Endothelial cell (in vitro differentiated cells): ENCODE measurements around the gene CDCP1. TPM values are rescaled to one million over a fixed set of nuclear protein-coding genes. Genes with fewer than 3 reads are reported as not detected.

Experiments used
- DNase-seq: peaks from one replicate; pipeline ENCODE4 v3.0.0; 2021; ENCODE audit warnings: low spot score
- H3K27ac Mint-ChIP-seq: one replicate; pipeline ENCODE4 v1.8.0; 2021; ENCODE audit warnings: mixed read lengths, inconsistent platforms; ENCODE audit not compliant: unreplicated experiment
- H3K27me3 Mint-ChIP-seq: one replicate; pipeline ENCODE4 v1.8.0; 2021; ENCODE audit warnings: mild to moderate bottlenecking, moderate library complexity, mixed read lengths, inconsistent platforms; ENCODE audit not compliant: unreplicated experiment
- H3K36me3 Mint-ChIP-seq: one replicate; pipeline ENCODE4 v1.8.0; 2021; ENCODE audit warnings: mild to moderate bottlenecking, low read depth, mixed read lengths, inconsistent platforms; ENCODE audit not compliant: unreplicated experiment
- H3K4me1 Mint-ChIP-seq: one replicate; pipeline ENCODE4 v1.8.0; 2021; ENCODE audit warnings: mild to moderate bottlenecking, mixed read lengths, inconsistent platforms; ENCODE audit not compliant: unreplicated experiment
- H3K4me3 Mint-ChIP-seq: one replicate; pipeline ENCODE4 v1.8.0; 2021; ENCODE audit warnings: mild to moderate bottlenecking, mixed read lengths, inconsistent platforms; ENCODE audit not compliant: unreplicated experiment
- H3K9me3 Mint-ChIP-seq: one replicate; pipeline ENCODE4 v1.8.0; 2021; ENCODE audit warnings: mixed read lengths, inconsistent platforms; ENCODE audit not compliant: unreplicated experiment
- CTCF ChIP-seq: fragments of 200-600 bp; sonication (generic); IDR thresholded peaks from one replicate; pipeline ENCODE4 v1.5.0; 2021; ENCODE audit warnings: antibody characterized with exemption; ENCODE audit not compliant: unreplicated experiment
- total RNA-seq: library from RNA; stranded (reverse); fragmentation: NEBNext Ultra II Directional; extraction: Animal tissue kit (Norgen Biotek cat#: 25700); gene quantifications from one replicate; pipeline ENCODE4 v1.2.1, GENCODE V29; 2021; ENCODE audit not compliant: unreplicated experiment

The CDCP1 gene
- total RNA-seq, 1 donor from 2014 or later, result 0.26 TPM

- no peaks in the 10 kb centered on the region for H3K36me3 Mint-ChIP-seq
- H3K27ac Mint-ChIP-seq, result no peak overlapping the region
- no peaks in the 10 kb centered on the region for H3K9me3 Mint-ChIP-seq
- TF ChIP-seq CTCF, result no peak
- H3K27me3 Mint-ChIP-seq, result peaks cover 11% of the 10 kb centered on the region
- H3K4me3 Mint-ChIP-seq, result no peak overlapping the region
- no peak for DNase-seq
- H3K4me1 Mint-ChIP-seq, result peaks cover 11% of the 10 kb centered on the region
Observed at GRCh38 chr3:45057557-45057956, 88.6 kb downstream of the CDCP1 start.

GRCh38 chr3:45056608-45057301 is 89.4 kb downstream of the CDCP1 start:
- TF ChIP-seq CTCF, result no peak
- H3K4me1 Mint-ChIP-seq, result peaks cover 11% of the 10 kb centered on the region
- DNase-seq, result no peak
- no peak overlapping the region for H3K27ac Mint-ChIP-seq
- H3K9me3 Mint-ChIP-seq, result no peaks in the 10 kb centered on the region
- peaks cover 15% of the 10 kb centered on the region for H3K27me3 Mint-ChIP-seq
- no peaks in the 10 kb centered on the region for H3K36me3 Mint-ChIP-seq
- no peak overlapping the region for H3K4me3 Mint-ChIP-seq

DNA sequence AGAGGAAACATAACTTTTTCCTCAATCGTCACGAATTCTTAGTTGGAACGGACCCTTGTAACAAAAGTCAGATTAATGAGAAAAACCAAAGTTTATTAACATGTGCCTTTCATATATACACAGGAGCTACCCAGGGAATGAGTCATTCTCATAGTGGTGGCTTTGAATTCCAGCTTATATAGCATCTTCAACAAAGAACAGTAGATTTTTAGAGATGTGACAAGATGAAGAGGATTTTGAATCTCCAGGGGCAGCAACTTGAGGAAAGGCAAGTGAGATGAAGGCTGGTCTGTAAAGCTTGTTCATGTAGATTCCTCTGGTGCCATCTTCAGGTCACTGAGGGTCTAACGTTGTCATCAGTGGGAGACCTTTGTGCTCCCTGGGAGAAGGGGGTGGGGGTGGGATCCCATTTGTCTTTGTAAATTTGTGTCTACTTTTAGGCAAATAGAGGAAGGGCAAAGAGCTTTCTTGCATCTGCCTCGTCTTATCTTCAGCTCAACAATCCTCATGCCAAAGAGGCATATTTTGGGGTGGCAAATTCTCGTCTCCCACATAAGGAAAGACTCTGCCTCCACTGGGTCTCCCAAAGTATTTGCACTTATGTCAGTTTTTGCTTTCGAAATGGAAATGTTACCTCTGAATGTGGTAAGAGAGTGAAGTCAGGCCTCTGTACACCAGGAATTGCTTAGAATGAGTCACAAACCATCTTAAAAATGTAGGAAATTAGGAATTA is 90.6 kb downstream of the CDCP1 start:
- Mint-ChIP-seq H3K9me3 (no peaks in the 10 kb centered on the region), H3K27ac (no peak overlapping the region), H3K27me3 (peaks cover 13% of the 10 kb centered on the region), H3K4me3 (no peak overlapping the region), H3K36me3 (no peaks in the 10 kb centered on the region), H3K4me1 (peaks cover 11% of the 10 kb centered on the region)
- TF ChIP-seq CTCF, result peak; percentile 20
- DNase-seq, result peak; percentile 32

DNA sequence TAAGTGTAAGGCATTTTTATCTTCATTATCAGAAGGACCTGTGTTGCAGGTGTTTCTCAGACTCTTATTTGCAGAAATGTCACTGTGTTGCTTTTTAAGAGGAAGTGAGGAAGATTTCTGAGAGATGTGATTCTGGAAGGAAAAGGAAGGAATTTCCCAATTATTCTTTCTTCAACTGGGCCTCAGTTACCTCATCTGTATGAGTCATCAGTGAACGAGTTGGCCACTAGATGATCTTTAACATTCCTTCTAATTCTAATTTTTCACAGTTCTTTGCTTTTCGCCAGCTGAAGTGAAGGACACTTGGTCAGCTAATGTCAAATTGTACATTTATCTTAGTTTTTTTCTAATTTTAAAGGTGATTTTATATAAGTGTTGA is 91.2 kb downstream of the CDCP1 start:
- no peak for DNase-seq
- peaks cover 11% of the 10 kb centered on the region for H3K4me1 Mint-ChIP-seq
- H3K27me3 Mint-ChIP-seq, result peaks cover 12% of the 10 kb centered on the region
- no peaks in the 10 kb centered on the region for H3K9me3 Mint-ChIP-seq
- H3K4me3 Mint-ChIP-seq, result no peak overlapping the region
- no peak for TF ChIP-seq CTCF
- no peaks in the 10 kb centered on the region for H3K36me3 Mint-ChIP-seq
- no peak overlapping the region for H3K27ac Mint-ChIP-seq
